GM12874 (cell line): ENCODE results near the gene CTPS2.

Experiments used
- CTCF ChIP-seq: IDR thresholded peaks from 2 replicates; pipeline ENCODE4 v1.5.1; 2011; ENCODE audit warnings: low read depth, mild to moderate bottlenecking, control low read depth, low read length, moderate library complexity; ENCODE audit not compliant: insufficient read depth

Gene CTPS2

GRCh38 chrX:16544969-16545368 lies 167.5 kb downstream of the CTPS2 start:
- no peak for TF ChIP-seq CTCF
